ENCODE measurements around the gene FIZ1. TPM values are rescaled to one million over a fixed set of nuclear protein-coding genes. Genes with fewer than 3 reads are reported as not detected.

The FIZ1 gene
- total RNA-seq, 2 experiments from 2014 or later: 6.0 to 17.1 TPM

GRCh38 chr19:55544014-55544413 lies 55.3 kb downstream of the FIZ1 start:
- TF ChIP-seq EZH2phosphoT487 (IDR thresholded peaks at IDR 0.05; ENCODE audit: borderline replicate concordance, low read depth, low read length) (no peak), CTCF (conservative IDR thresholded peaks at IDR 0.05; ENCODE audit: low read length) (no peak)
- no peaks in the 10 kb centered on the region for H3K9me2 ChIP-seq (ENCODE audit: insufficient read depth, low read length)
- H3K4me1 ChIP-seq (ENCODE audit: insufficient read depth, low read length, poor library complexity, severe bottlenecking): no peaks in the 10 kb centered on the region
- CTCF ChIA-PET (ENCODE audit: unreplicated experiment): interaction anchor here (0.5 kb wide), 1 partner anchor 24 kb away, joined by 3 read pairs; no protein-coding TSS in a partner anchor
- no TSS peak for BruUV-seq (replicated peaks)
- H3K36me3 ChIP-seq (ENCODE audit: insufficient read depth, low read length): no peaks in the 10 kb centered on the region
- H4K20me1 ChIP-seq (ENCODE audit: insufficient read depth, low read length): no peaks in the 10 kb centered on the region
- DNase-seq (ENCODE audit: low spot score): no peak
- no peak overlapping the region for H3K4me2 ChIP-seq (ENCODE audit: low read length)
- H3K27ac ChIP-seq (ENCODE audit: low read depth, low read length, poor library complexity, severe bottlenecking): no peak overlapping the region
- H3K9me3 ChIP-seq (ENCODE audit: low read length): no peaks in the 10 kb centered on the region
- intact Hi-C loops (cut with micrococcal nuclease; ENCODE audit: unreplicated experiment): no loop called here
- no peak overlapping the region for H2AFZ ChIP-seq (ENCODE audit: low read length)
- H3K79me2 ChIP-seq (ENCODE audit: insufficient read depth, low read depth, low read length): no peaks in the 10 kb centered on the region
- POLR2A ChIA-PET: interaction anchor here (0.6 kb wide), 2 partner anchors 81 to 425 kb away, joined by 3 read pairs; partner anchors contain the start of gene ZNF784
- no peak overlapping the region for H3K4me3 ChIP-seq (ENCODE audit: low read depth, low read length, poor library complexity, severe bottlenecking)

DNA sequence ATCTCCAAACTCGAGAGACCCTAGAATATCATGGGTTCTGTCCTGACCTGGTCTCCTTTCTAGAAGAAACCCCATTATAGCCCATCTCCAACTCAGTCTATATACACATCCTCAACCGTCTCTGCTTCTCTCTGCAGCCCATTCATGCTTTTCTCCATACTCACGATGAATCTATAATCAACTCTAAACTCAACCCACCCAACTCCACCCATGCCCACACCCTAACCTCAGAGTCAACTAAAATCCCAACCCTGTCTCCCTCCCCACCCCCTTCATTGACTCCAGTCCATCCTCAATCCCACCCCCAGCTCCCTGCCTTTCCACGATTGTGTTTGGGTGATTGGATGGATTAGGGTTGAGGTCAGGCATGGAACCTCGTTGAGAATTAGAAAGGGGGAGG lies 55.8 kb downstream of the FIZ1 start:
- Histone ChIP-seq H3K27ac (ENCODE audit: low read depth, low read length, poor library complexity, severe bottlenecking) (no peak overlapping the region), H3K4me3 (ENCODE audit: low read depth, low read length, poor library complexity, severe bottlenecking) (no peak overlapping the region)
- POLR2A ChIA-PET: interaction anchor here (0.6 kb wide), 2 partner anchors 81 to 425 kb away, joined by 3 read pairs; partner anchors contain the start of gene ZNF784

More for the DNA sequence above, 55.8 kb downstream of the FIZ1 start:
- no peaks in the 10 kb centered on the region for H3K4me1 ChIP-seq (ENCODE audit: insufficient read depth, low read length, poor library complexity, severe bottlenecking)
- no peak for DNase-seq (ENCODE audit: low spot score)
- no peak overlapping the region for H3K4me2 ChIP-seq (ENCODE audit: low read length)
- no peaks in the 10 kb centered on the region for H3K36me3 ChIP-seq (ENCODE audit: insufficient read depth, low read length)
- no peak overlapping the region for H2AFZ ChIP-seq (ENCODE audit: low read length)
- H3K9me3 ChIP-seq (ENCODE audit: low read length): no peaks in the 10 kb centered on the region
- no peaks in the 10 kb centered on the region for H3K9me2 ChIP-seq (ENCODE audit: insufficient read depth, low read length)
- H4K20me1 ChIP-seq (ENCODE audit: insufficient read depth, low read length): no peaks in the 10 kb centered on the region
- BruUV-seq (replicated peaks): no TSS peak
- no peaks in the 10 kb centered on the region for H3K79me2 ChIP-seq (ENCODE audit: insufficient read depth, low read depth, low read length)
- intact Hi-C loops (cut with micrococcal nuclease; ENCODE audit: unreplicated experiment): no loop called here
- CTCF ChIA-PET (ENCODE audit: unreplicated experiment): no interaction called here
- TF ChIP-seq CTCF (conservative IDR thresholded peaks at IDR 0.05; ENCODE audit: low read length) (no peak), EZH2phosphoT487 (IDR thresholded peaks at IDR 0.05; ENCODE audit: borderline replicate concordance, low read depth, low read length) (no peak)
